Naive thymus-derived CD4-positive, alpha-beta T cell (primary cell): ENCODE measurements around the gene GJC1. TPM values are rescaled to one million over a fixed set of nuclear protein-coding genes. Genes with fewer than 3 reads are reported as not detected.

ENCODE experiments used
- ATAC-seq: fragments of 150-1000 bp; cut with Tn5 transposase; 2 replicates; pipeline ENCODE4 v1.10.0; 2021; ENCODE audit warnings: mild to moderate bottlenecking, moderate library complexity
- CTCF ChIA-PET: fragments of 350-600 bp; sonication (Branson Sonifier 250); formaldehyde crosslinking; loops from one replicate; lab custom pipeline; 2021; ENCODE audit warnings: antibody characterized with exemption; lab: Charles Lee
- POLR2A ChIA-PET: fragments of 350-600 bp; sonication (Branson Sonifier 250); formaldehyde crosslinking; loops from one replicate; lab custom pipeline; 2021; ENCODE audit warnings: antibody characterized with exemption, inconsistent platforms; lab: Charles Lee
- DNase-seq, 9 donors: peaks; one replicate each; pipeline versions ENCODE4 v3.0.0 to v3.0.0-alpha.2; 2020 to 2022; ENCODE audit warnings: mixed read lengths in 1 of 9
- H3K27ac ChIP-seq: one replicate; pipeline ENCODE4 v1.7.0; 2013; ENCODE audit warnings: mild to moderate bottlenecking, low read depth, low read length, moderate library complexity
- H3K27me3 ChIP-seq, 2 donors: one replicate each; pipeline ENCODE4 v1.7.0; 2013; ENCODE audit warnings: low read length in 2 of 2, mild to moderate bottlenecking in 2 of 2, moderate library complexity in 2 of 2; ENCODE audit not compliant: control insufficient read depth in 2 of 2, insufficient read depth in 2 of 2
- H3K36me3 ChIP-seq, 3 experiments: 1 replicate in 2 of 3; 2 replicates in 1 of 3; pipeline ENCODE4 v1.7.0; 2013; ENCODE audit warnings: low read length in 3 of 3, mild to moderate bottlenecking in 3 of 3, moderate library complexity in 1 of 3; ENCODE audit not compliant: insufficient read depth in 3 of 3, control insufficient read depth in 2 of 3
- H3K4me1 ChIP-seq, 2 donors: one replicate each; pipeline ENCODE4 v1.7.0; 2013; ENCODE audit warnings: low read length in 2 of 2, mild to moderate bottlenecking in 2 of 2, moderate library complexity in 1 of 2; ENCODE audit not compliant: control insufficient read depth in 2 of 2, insufficient read depth in 2 of 2
- H3K4me3 ChIP-seq: 2 replicates; pipeline ENCODE4 v1.7.0; 2013; ENCODE audit warnings: mild to moderate bottlenecking, low read length
- H3K9me3 ChIP-seq, 3 experiments: 1 replicate in 2 of 3; 2 replicates in 1 of 3; pipeline ENCODE4 v1.7.0; 2013; ENCODE audit warnings: low read length in 3 of 3; ENCODE audit not compliant: control insufficient read depth in 2 of 3
- H3K27ac Mint-ChIP-seq, 9 donors: one replicate each; pipeline ENCODE4 v1.8.0; 2020 to 2022; ENCODE audit warnings: mixed read lengths in 9 of 9, mild to moderate bottlenecking in 8 of 9, moderate library complexity in 5 of 9, inconsistent platforms in 2 of 9
- H3K27me3 Mint-ChIP-seq, 5 donors: one replicate each; pipeline ENCODE4 v1.8.0; 2021 to 2022; ENCODE audit warnings: mixed read lengths in 5 of 5, mild to moderate bottlenecking in 1 of 5
- H3K36me3 Mint-ChIP-seq, 5 donors: one replicate each; pipeline ENCODE4 v1.8.0; 2020 to 2022; ENCODE audit warnings: mixed read lengths in 5 of 5, mild to moderate bottlenecking in 3 of 5, inconsistent platforms in 1 of 5
- H3K4me1 Mint-ChIP-seq, 7 donors: one replicate each; pipeline ENCODE4 v1.8.0; 2020 to 2022; ENCODE audit warnings: mixed read lengths in 7 of 7, mild to moderate bottlenecking in 3 of 7, inconsistent platforms in 1 of 7
- H3K4me3 Mint-ChIP-seq, 10 donors: one replicate each; pipeline ENCODE4 v1.8.0; 2020 to 2022; ENCODE audit warnings: mild to moderate bottlenecking in 10 of 10, mixed read lengths in 10 of 10, moderate library complexity in 6 of 10, inconsistent platforms in 2 of 10
- H3K9me3 Mint-ChIP-seq, 11 donors: one replicate each; pipeline ENCODE4 v1.8.0; 2020 to 2022; ENCODE audit warnings: mixed read lengths in 11 of 11, mild to moderate bottlenecking in 4 of 11, inconsistent platforms in 1 of 11, moderate library complexity in 1 of 11
- intact Hi-C, 2 donors: fragments of 100-400 bp; cut with micrococcal nuclease; formaldehyde crosslinking; loops; one replicate each; pipeline ENCODE4 v1.15.1; 2023
- polyA plus RNA-seq, 2 donors: library from polyadenylated mRNA; unstranded; fragments of 300-500 nt; fragmentation: Illumina TruSeq; gene quantifications; one replicate each; pipeline ENCODE4 v1.2.3, GENCODE V29; 2021
- total RNA-seq, 6 experiments: library from RNA in 5 of 6; stranded (reverse) in 5 of 6; gene quantifications; 1 replicate in 5 of 6; 2 replicates in 1 of 6; pipeline ENCODE4 v1.2.3 and lab custom pipeline; 2021 to 2026

Gene GJC1
- total and polyA plus RNA-seq, 7 experiments from 2014 or later = 0.20 to 1.4 TPM; not detected in 5

- ChIA-PET CTCF (no interaction called here), POLR2A (no interaction called here)
- H3K4me1 Mint-ChIP-seq = no peaks in the 10 kb centered on the region
- DNase-seq (no peak), ATAC-seq (no peak)
- no peaks in the 10 kb centered on the region for H3K27me3 ChIP-seq
- H3K36me3 Mint-ChIP-seq = peaks cover 0 to 11% (median 5%) of the 10 kb centered on the region in 5 donors
- no peaks in the 10 kb centered on the region for H3K9me3 Mint-ChIP-seq
- no peak overlapping the region for H3K4me3 ChIP-seq
- no peak overlapping the region for H3K27ac Mint-ChIP-seq
- H3K36me3 ChIP-seq = peaks cover 0 to 18% (median 0%) of the 10 kb centered on the region in 3 experiments
- no peaks in the 10 kb centered on the region for H3K9me3 ChIP-seq
- H3K27me3 Mint-ChIP-seq = peaks cover 0 to 5% (median under 1%) of the 10 kb centered on the region in 5 donors
- H3K27ac ChIP-seq = no peak overlapping the region
- intact Hi-C loops = no loop called here
- H3K4me1 ChIP-seq = no peaks in the 10 kb centered on the region
- no peak overlapping the region for H3K4me3 Mint-ChIP-seq
Observed at GRCh38 chr17:44751806-44752205, 78.3 kb downstream of the GJC1 start.

GRCh38 chr17:44751331-44751730 lies 78.8 kb downstream of the GJC1 start:
- no peaks in the 10 kb centered on the region for H3K9me3 ChIP-seq
- peaks cover 0 to 18% (median 0%) of the 10 kb centered on the region in 3 experiments for H3K36me3 ChIP-seq
- no peak for ATAC-seq
- Mint-ChIP-seq H3K27me3 (peaks cover 0 to 5% (median 0%) of the 10 kb centered on the region in 5 donors), H3K27ac (peak overlapping the region in 1 of 9 donors; percentile 56), H3K36me3 (peaks cover 0 to 11% (median 5%) of the 10 kb centered on the region in 5 donors), H3K4me3 (no peak overlapping the region), H3K9me3 (no peaks in the 10 kb centered on the region), H3K4me1 (no peaks in the 10 kb centered on the region)
- H3K4me3 ChIP-seq = no peak overlapping the region
- no peaks in the 10 kb centered on the region for H3K27me3 ChIP-seq
- ChIA-PET POLR2A (no interaction called here), CTCF (no interaction called here)
- intact Hi-C loops = no loop called here
- no peak overlapping the region for H3K27ac ChIP-seq
- H3K4me1 ChIP-seq = no peaks in the 10 kb centered on the region
- DNase-seq = no peak

GRCh38 chr17:44749980-44750318 lies 80.1 kb downstream of the GJC1 start:
- Mint-ChIP-seq H3K9me3 (no peaks in the 10 kb centered on the region), H3K36me3 (peaks cover 0 to 11% (median 5%) of the 10 kb centered on the region in 5 donors), H3K27ac (no peak overlapping the region), H3K4me1 (no peaks in the 10 kb centered on the region), H3K27me3 (peaks cover 0 to 5% (median 0%) of the 10 kb centered on the region in 5 donors), H3K4me3 (no peak overlapping the region)
- Histone ChIP-seq H3K4me1 (no peaks in the 10 kb centered on the region), H3K27ac (no peak overlapping the region), H3K36me3 (peaks cover 0 to 18% (median 0%) of the 10 kb centered on the region in 3 experiments), H3K9me3 (no peaks in the 10 kb centered on the region), H3K27me3 (no peaks in the 10 kb centered on the region), H3K4me3 (no peak overlapping the region)
- intact Hi-C loops = no loop called here
- ChIA-PET POLR2A (no interaction called here), CTCF (interaction anchor here (0.9 kb wide), 1 partner anchor 29 kb away, joined by 3 read pairs; no protein-coding TSS in a partner anchor)
- ATAC-seq (no peak), DNase-seq (no peak)

GRCh38 chr17:44749076-44749979 lies 80.8 kb downstream of the GJC1 start:
- peaks cover 0 to 18% (median 0%) of the 10 kb centered on the region in 3 experiments for H3K36me3 ChIP-seq
- POLR2A ChIA-PET = no interaction called here
- intact Hi-C loops = no loop called here

More at GRCh38 chr17:44749076-44749979, 80.8 kb downstream of the GJC1 start:
- no peak overlapping the region for H3K4me3 ChIP-seq
- no peaks in the 10 kb centered on the region for H3K9me3 Mint-ChIP-seq
- CTCF ChIA-PET = interaction anchor here (0.5 to 0.9 kb wide), 3 partner anchors 30 to 273 kb away, joined by 3 read pairs; no protein-coding TSS in a partner anchor
- no peak overlapping the region for H3K27ac ChIP-seq
- H3K9me3 ChIP-seq = no peaks in the 10 kb centered on the region
- H3K36me3 Mint-ChIP-seq = peaks cover 0 to 11% (median 5%) of the 10 kb centered on the region in 5 donors
- peaks cover 0 to 4% (median 0%) of the 10 kb centered on the region in 5 donors for H3K27me3 Mint-ChIP-seq
- ATAC-seq (no peak), DNase-seq (no peak)
- no peak overlapping the region for H3K27ac Mint-ChIP-seq
- no peaks in the 10 kb centered on the region for H3K4me1 Mint-ChIP-seq
- no peaks in the 10 kb centered on the region for H3K27me3 ChIP-seq
- H3K4me3 Mint-ChIP-seq = no peak overlapping the region
- no peaks in the 10 kb centered on the region for H3K4me1 ChIP-seq

Other genes with a start within 250 kb of the GJC1 start
- under 1 TPM in 1 of 5 experiments, not detected in 4; 0.27 TPM for gene MEIOC, start 173.8 kb downstream of the GJC1 start, total RNA-seq
- gene MEIOC, start 173.8 kb downstream of the GJC1 start, polyA plus RNA-seq = under 1 TPM; 0.14 to 0.61 TPM
- 10 to 100 TPM; 15.0 to 29.1 (median 20.2) TPM for gene CCDC43, start 140.5 kb downstream of the GJC1 start, total RNA-seq
- 10 to 100 TPM; 10.2 to 11.6 TPM for gene CCDC43, start 140.5 kb downstream of the GJC1 start, polyA plus RNA-seq
- gene DBF4B, start 121.6 kb downstream of the GJC1 start, total RNA-seq = 10 to 100 TPM in 1 of 5 experiments, 1 to 10 TPM in 4; 2.8 to 23.1 (median 7.8) TPM
- under 1 TPM; 0.35 to 0.70 TPM for gene DBF4B, start 121.6 kb downstream of the GJC1 start, polyA plus RNA-seq
- gene ADAM11, start 71.3 kb downstream of the GJC1 start, total RNA-seq = 1 to 10 TPM in 1 of 5 experiments, under 1 TPM in 4; 0.22 to 1.5 (median 0.66) TPM
- under 1 TPM in 1 of 2 donors, not detected in 1; 0.08 TPM for gene ADAM11, start 71.3 kb downstream of the GJC1 start, polyA plus RNA-seq
- gene HIGD1B, start 17.6 kb upstream of the GJC1 start, total RNA-seq = not detected
- gene HIGD1B, start 17.6 kb upstream of the GJC1 start, polyA plus RNA-seq = not detected
- gene EFTUD2, start 69.2 kb upstream of the GJC1 start, total RNA-seq = 100 to 1,000 TPM in 4 of 5 experiments, 10 to 100 TPM in 1; 94.3 to 157 (median 120) TPM
- 10 to 100 TPM; 53.1 to 68.2 TPM for gene EFTUD2, start 69.2 kb upstream of the GJC1 start, polyA plus RNA-seq
- gene GFAP, start 85.2 kb upstream of the GJC1 start, total RNA-seq = not detected
- gene GFAP, start 85.2 kb upstream of the GJC1 start, polyA plus RNA-seq = under 1 TPM in 1 of 2 donors, not detected in 1; 0.16 TPM
- gene KIF18B, start 117.5 kb upstream of the GJC1 start, total RNA-seq = 10 to 100 TPM in 1 of 5 experiments, under 1 TPM in 1, not detected in 3; 0.17 to 57.2 TPM
- gene KIF18B, start 117.5 kb upstream of the GJC1 start, polyA plus RNA-seq = not detected
- gene C1QL1, start 138.0 kb upstream of the GJC1 start, total RNA-seq = under 1 TPM in 1 of 5 experiments, not detected in 4; 0.29 TPM
- gene C1QL1, start 138.0 kb upstream of the GJC1 start, polyA plus RNA-seq = not detected
- 10 to 100 TPM; 14.2 to 36.8 (median 29.8) TPM for gene DCAKD, start 221.3 kb upstream of the GJC1 start, total RNA-seq
- gene DCAKD, start 221.3 kb upstream of the GJC1 start, polyA plus RNA-seq = 10 to 100 TPM; 16.9 to 27.6 TPM
- gene NMT1, start 231.0 kb upstream of the GJC1 start, total RNA-seq = 100 to 1,000 TPM in 3 of 5 experiments, 10 to 100 TPM in 2; 59.5 to 136 (median 121) TPM
- 10 to 100 TPM; 37.5 to 64.1 TPM for gene NMT1, start 231.0 kb upstream of the GJC1 start, polyA plus RNA-seq